CD8-positive, alpha-beta memory T cell (primary cell): Measurements from ENCODE around the gene KCNB1. TPM values are rescaled to one million over a fixed set of nuclear protein-coding genes. Genes with fewer than 3 reads are reported as not detected.

Experiments
- CTCF ChIA-PET: fragments of 350-600 bp; sonication (Branson Sonifier 250); formaldehyde crosslinking; loops from one replicate; lab custom pipeline; 2021; ENCODE audit warnings: antibody characterized with exemption; lab: Charles Lee
- POLR2A ChIA-PET: fragments of 350-600 bp; sonication (Branson Sonifier 250); formaldehyde crosslinking; loops from one replicate; lab custom pipeline; 2021; ENCODE audit warnings: antibody characterized with exemption; lab: Charles Lee
- DNase-seq, 5 donors: peaks; one replicate each; pipeline versions ENCODE4 v3.0.0 to v3.0.0-alpha.2; 2020 to 2022; ENCODE audit warnings: mixed read lengths in 1 of 5
- H3K27ac ChIP-seq: one replicate; pipeline ENCODE4 v1.7.0; 2013; ENCODE audit warnings: low read depth, mild to moderate bottlenecking, low read length, moderate library complexity
- H3K27me3 ChIP-seq: 2 replicates; pipeline ENCODE4 v1.7.0; 2013; ENCODE audit warnings: low read length, mild to moderate bottlenecking; ENCODE audit not compliant: insufficient read depth, poor library complexity, severe bottlenecking
- H3K36me3 ChIP-seq: 2 replicates; pipeline ENCODE4 v1.7.0; 2013; ENCODE audit warnings: mild to moderate bottlenecking, low read length, moderate library complexity; ENCODE audit not compliant: insufficient read depth
- H3K4me1 ChIP-seq: 2 replicates; pipeline ENCODE4 v1.7.0; 2013; ENCODE audit warnings: mild to moderate bottlenecking, low read length, moderate library complexity; ENCODE audit not compliant: insufficient read depth
- H3K4me3 ChIP-seq: 2 replicates; pipeline ENCODE4 v1.7.0; 2013; ENCODE audit warnings: mild to moderate bottlenecking, low read length
- H3K9me3 ChIP-seq: 2 replicates; pipeline ENCODE4 v1.7.0; 2013; ENCODE audit warnings: mild to moderate bottlenecking, low read length
- H3K27ac Mint-ChIP-seq, 8 donors: one replicate each; pipeline ENCODE4 v1.8.0; 2020 to 2021; ENCODE audit warnings: mixed read lengths in 8 of 8, mild to moderate bottlenecking in 6 of 8, inconsistent platforms in 3 of 8, moderate library complexity in 3 of 8
- H3K27me3 Mint-ChIP-seq, 2 donors: one replicate each; pipeline ENCODE4 v1.8.0; 2020 to 2021; ENCODE audit warnings: mixed read lengths in 2 of 2, mild to moderate bottlenecking in 1 of 2, moderate library complexity in 1 of 2
- H3K36me3 Mint-ChIP-seq, 3 donors: one replicate each; pipeline ENCODE4 v1.8.0; 2020 to 2021; ENCODE audit warnings: mixed read lengths in 3 of 3, inconsistent platforms in 1 of 3, mild to moderate bottlenecking in 1 of 3
- H3K4me1 Mint-ChIP-seq, 3 donors: one replicate each; pipeline ENCODE4 v1.8.0; 2020 to 2021; ENCODE audit warnings: mixed read lengths in 3 of 3, inconsistent platforms in 1 of 3, mild to moderate bottlenecking in 1 of 3
- H3K4me3 Mint-ChIP-seq, 7 donors: one replicate each; pipeline ENCODE4 v1.8.0; 2020 to 2021; ENCODE audit warnings: mixed read lengths in 7 of 7, mild to moderate bottlenecking in 6 of 7, moderate library complexity in 4 of 7, inconsistent platforms in 2 of 7
- H3K9me3 Mint-ChIP-seq, 5 donors: one replicate each; pipeline ENCODE4 v1.8.0; 2020 to 2022; ENCODE audit warnings: mixed read lengths in 5 of 5, mild to moderate bottlenecking in 3 of 5, moderate library complexity in 2 of 5, inconsistent platforms in 1 of 5
- polyA plus RNA-seq: library from polyadenylated mRNA; unstranded; fragments of 300-500 nt; fragmentation: Illumina TruSeq; gene quantifications from one replicate; pipeline ENCODE4 v1.2.3, GENCODE V29; 2021
- total RNA-seq, 2 experiments: library from RNA; stranded (reverse); gene quantifications; one replicate each; pipeline ENCODE4 v1.2.3, GENCODE V29; 2021

KCNB1 gene
- total and polyA plus RNA-seq, 3 experiments from 2014 or later, result 0.77 TPM; not detected in 2

DNA sequence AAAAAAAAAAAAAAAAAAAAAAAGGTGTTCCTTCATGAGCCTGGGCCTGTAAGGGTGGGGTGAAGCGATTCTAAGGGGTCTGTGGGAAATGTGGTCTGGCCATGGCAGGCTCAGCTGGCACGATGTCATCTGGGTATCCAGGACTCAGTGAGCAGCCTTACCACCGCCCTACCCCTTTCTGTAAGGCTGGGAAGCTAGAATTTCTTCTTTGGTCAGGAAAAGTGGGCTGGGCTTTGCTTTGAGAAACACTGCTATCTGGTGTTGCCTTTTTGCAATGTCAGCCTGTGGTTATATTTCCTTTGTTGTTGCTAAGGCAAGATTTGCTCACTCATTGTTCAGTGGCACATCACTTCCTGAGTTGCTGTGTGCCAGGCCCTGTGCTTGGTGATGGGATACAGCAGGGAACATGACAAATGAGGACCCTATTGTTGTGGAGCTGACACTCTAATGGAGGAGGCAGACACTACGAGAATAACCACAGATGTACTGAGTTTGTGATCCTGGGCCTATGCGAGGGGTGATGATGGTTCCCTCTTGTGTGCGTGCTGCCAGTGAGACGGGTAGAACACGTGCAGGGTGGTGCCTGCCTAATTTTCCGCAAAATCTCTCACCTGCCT lies 158.7 kb downstream of the KCNB1 start:
- Mint-ChIP-seq H3K27me3 (peaks cover 26 to 27% of the 10 kb centered on the region in 2 donors), H3K9me3 (no peaks in the 10 kb centered on the region), H3K4me3 (peak overlapping the region in 4 of 7 donors; percentile 45 to 52 (median 48)), H3K4me1 (peaks cover 25 to 30% (median 29%) of the 10 kb centered on the region in 3 donors), H3K27ac (peak overlapping the region in 7 of 8 donors; percentile 24 to 90 (median 81)), H3K36me3 (peaks cover 0 to 1% (median 0%) of the 10 kb centered on the region in 3 donors)
- CTCF ChIA-PET, result interaction anchor here (0.8 to 2.8 kb wide), 12 partner anchors 14 to 81 kb away, joined by 3 to 11 read pairs (median 4); no protein-coding TSS in a partner anchor
- Histone ChIP-seq H3K9me3 (no peaks in the 10 kb centered on the region), H3K4me3 (no peak overlapping the region), H3K4me1 (peaks cover 16% of the 10 kb centered on the region), H3K27ac (no peak overlapping the region), H3K27me3 (peaks cover 12% of the 10 kb centered on the region), H3K36me3 (no peaks in the 10 kb centered on the region)
- POLR2A ChIA-PET, result interaction anchor here (0.6 to 1.0 kb wide), 3 partner anchors 26 to 118 kb away, joined by 3 to 8 read pairs (median 4); no protein-coding TSS in a partner anchor
- DNase-seq, result peak in 2 of 5 donors; percentile 47 to 48

DNA sequence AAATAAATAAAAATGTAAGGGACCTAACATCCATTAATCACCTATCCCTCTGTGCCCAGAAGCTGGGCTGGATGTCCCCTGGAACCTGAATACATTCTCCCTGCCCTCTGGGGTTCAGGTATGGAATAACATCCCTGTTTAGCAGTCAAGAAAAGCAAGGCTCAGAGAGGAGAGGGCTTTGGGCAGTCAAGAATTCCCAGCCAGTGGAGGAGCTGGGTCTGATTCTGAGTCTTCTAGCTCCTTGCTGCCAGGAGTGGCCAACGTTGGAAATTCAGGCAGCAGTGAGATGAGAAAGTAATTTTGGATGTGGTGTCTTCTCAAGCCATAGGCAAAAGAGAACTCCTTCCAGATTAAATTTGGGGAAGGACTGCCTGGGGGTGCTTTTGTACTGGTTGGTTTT lies 162.0 kb downstream of the KCNB1 start:
- CTCF ChIA-PET, result interaction anchor here (1.1 to 1.7 kb wide), 5 partner anchors 10 to 75 kb away, joined by 3 to 4 read pairs (median 4); no protein-coding TSS in a partner anchor
- no peak overlapping the region for H3K4me3 Mint-ChIP-seq
- POLR2A ChIA-PET, result interaction anchor here (1.6 to 2.3 kb wide), 3 partner anchors 14 to 43 kb away, joined by 4 to 11 read pairs (median 4); partner anchors contain the start of gene ZNFX1
- no peaks in the 10 kb centered on the region for H3K9me3 ChIP-seq
- peaks cover 22% of the 10 kb centered on the region for H3K27me3 ChIP-seq
- no peaks in the 10 kb centered on the region for H3K9me3 Mint-ChIP-seq
- peaks cover 0 to 2% (median 0%) of the 10 kb centered on the region in 3 donors for H3K36me3 Mint-ChIP-seq
- peaks cover 45 to 48% of the 10 kb centered on the region in 2 donors for H3K27me3 Mint-ChIP-seq
- H3K4me3 ChIP-seq, result no peak overlapping the region
- DNase-seq, result no peak
- no peak overlapping the region for H3K27ac ChIP-seq
- peak overlapping the region in 1 of 8 donors; percentile 51 for H3K27ac Mint-ChIP-seq
- no peaks in the 10 kb centered on the region for H3K36me3 ChIP-seq
- peaks cover 17% of the 10 kb centered on the region for H3K4me1 ChIP-seq
- peaks cover 28 to 37% (median 37%) of the 10 kb centered on the region in 3 donors for H3K4me1 Mint-ChIP-seq

DNA sequence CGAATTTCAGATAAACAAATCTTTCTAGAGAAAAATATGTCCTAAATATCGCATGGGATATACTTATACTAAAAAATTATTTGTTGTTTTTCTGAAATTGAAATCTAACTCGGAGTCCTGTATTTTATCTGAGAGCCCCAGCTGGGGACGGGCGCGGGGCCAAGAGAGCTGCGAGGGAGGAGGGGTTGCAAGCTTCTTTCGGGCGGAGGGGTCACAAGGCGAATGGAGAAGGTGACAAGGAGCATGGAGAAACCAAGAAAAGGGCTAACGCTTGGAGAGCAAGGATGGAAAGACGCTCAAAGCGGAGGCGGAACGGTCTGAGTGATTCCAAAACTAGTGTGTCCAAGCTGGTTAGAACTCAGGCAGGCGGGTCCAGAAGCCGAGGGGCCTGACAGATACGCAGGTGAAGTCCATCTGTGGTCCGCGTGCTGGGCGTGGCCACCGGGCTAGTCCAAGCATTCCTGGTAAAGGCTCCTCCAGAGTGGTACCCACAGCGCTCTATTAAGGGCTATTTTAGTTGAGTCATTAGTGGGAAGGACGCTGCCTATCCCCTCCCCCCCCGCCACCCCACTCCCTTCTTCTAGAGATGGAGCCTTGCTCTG lies 163.2 kb downstream of the KCNB1 start:
- Mint-ChIP-seq H3K4me1 (peaks cover 23 to 31% (median 30%) of the 10 kb centered on the region in 3 donors), H3K9me3 (no peaks in the 10 kb centered on the region), H3K27me3 (peaks cover 45% of the 10 kb centered on the region in 2 donors), H3K36me3 (peaks cover 0 to 2% (median 0%) of the 10 kb centered on the region in 3 donors), H3K4me3 (peak overlapping the region; percentile 89 to 95 (median 90)), H3K27ac (peak overlapping the region in 1 of 8 donors; percentile 18)
- Histone ChIP-seq H3K4me1 (peaks cover 17% of the 10 kb centered on the region), H3K4me3 (peak overlapping the region; percentile 49), H3K36me3 (no peaks in the 10 kb centered on the region), H3K27ac (no peak overlapping the region), H3K9me3 (no peaks in the 10 kb centered on the region), H3K27me3 (peaks cover 22% of the 10 kb centered on the region)
- DNase-seq, result no peak
- CTCF ChIA-PET, result interaction anchor here (1.1 to 1.7 kb wide), 8 partner anchors 9 to 48 kb away, joined by 3 to 4 read pairs (median 4); no protein-coding TSS in a partner anchor
- POLR2A ChIA-PET, result interaction anchor here (1.6 to 2.3 kb wide), 3 partner anchors 39 to 41 kb away, joined by 4 to 11 read pairs (median 8); partner anchors contain the start of gene ZNFX1

DNA sequence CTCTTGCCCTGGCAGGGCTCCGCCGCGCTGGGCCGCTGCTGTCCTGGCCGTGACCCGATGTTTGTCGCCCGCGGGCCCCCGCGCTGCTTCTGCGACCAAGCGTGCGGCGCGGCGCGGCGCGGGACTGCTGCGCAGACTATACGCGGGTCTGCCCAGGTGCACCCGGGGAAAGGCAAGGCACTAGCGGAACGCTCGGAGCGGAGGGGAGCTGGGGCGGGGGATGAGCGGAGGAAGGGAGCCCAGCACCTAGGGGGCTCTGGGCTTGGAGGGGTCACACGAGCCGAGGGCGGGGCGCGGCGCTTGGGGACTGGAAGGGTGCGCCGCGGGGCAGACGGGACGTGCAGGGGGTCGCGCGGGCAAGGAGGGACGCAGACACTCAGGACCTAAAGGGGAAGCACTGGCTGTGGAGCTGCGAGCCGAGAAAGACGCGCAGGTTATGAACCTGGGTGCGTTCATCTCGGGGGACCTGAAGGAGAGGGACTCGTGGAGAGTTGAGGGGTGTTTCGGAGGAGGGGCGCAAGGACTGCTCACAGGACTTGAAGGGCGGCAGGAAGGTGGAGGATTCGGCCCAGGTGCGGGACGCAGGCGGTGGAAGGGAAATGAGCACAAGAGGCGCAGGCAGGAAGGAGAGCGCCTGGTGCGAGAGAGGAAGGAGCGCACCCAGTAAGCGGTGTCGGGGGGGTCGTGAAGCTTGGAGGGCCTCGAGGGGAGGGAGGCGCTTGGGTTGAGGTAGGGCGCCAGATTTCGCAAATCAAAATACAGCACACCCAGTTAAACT lies 163.8 kb downstream of the KCNB1 start:
- peak overlapping the region in 4 of 8 donors; percentile 8 to 26 (median 18) for H3K27ac Mint-ChIP-seq
- H3K36me3 Mint-ChIP-seq, result peaks cover 0 to 2% (median 0%) of the 10 kb centered on the region in 3 donors
- H3K4me1 Mint-ChIP-seq, result peaks cover 18 to 24% (median 24%) of the 10 kb centered on the region in 3 donors
- Histone ChIP-seq H3K4me3 (peak overlapping the region; percentile 49), H3K36me3 (no peaks in the 10 kb centered on the region), H3K4me1 (peaks cover 12% of the 10 kb centered on the region), H3K27me3 (peaks cover 22% of the 10 kb centered on the region), H3K9me3 (no peaks in the 10 kb centered on the region), H3K27ac (no peak overlapping the region)
- peak in 3 of 5 donors; percentile 16 to 60 (median 26) for DNase-seq
- H3K27me3 Mint-ChIP-seq, result peaks cover 45% of the 10 kb centered on the region in 2 donors
- peak overlapping the region; percentile 89 to 95 (median 90) for H3K4me3 Mint-ChIP-seq
- POLR2A ChIA-PET, result interaction anchor here (1.6 to 2.3 kb wide), 3 partner anchors 38 to 41 kb away, joined by 4 to 11 read pairs (median 8); partner anchors contain the start of gene ZNFX1
- no peaks in the 10 kb centered on the region for H3K9me3 Mint-ChIP-seq
- CTCF ChIA-PET, result interaction anchor here (1.1 to 1.7 kb wide), 5 partner anchors 14 to 38 kb away, joined by 3 to 4 read pairs (median 4); no protein-coding TSS in a partner anchor

DNA sequence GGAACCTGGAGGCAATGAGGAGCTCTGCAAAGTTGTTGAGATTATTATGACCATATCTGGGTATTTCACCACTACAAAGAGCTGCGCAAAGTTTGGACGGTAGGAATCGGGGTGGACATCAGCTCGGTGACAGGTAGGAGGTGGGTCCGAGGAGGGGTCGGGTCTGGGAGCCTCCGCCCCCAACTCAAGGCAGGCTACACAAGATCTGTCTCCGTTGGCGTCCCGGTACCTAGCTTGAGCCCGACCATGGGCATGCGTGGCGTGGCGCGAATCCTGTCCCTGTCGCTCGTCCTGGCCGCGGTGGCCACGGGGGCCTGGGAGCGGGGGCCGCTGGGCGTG lies 164.4 kb downstream of the KCNB1 start:
- H3K4me1 ChIP-seq, result peaks cover 7% of the 10 kb centered on the region
- CTCF ChIA-PET, result interaction anchor here (1.5 to 1.7 kb wide), 3 partner anchors 13 to 18 kb away, joined by 3 to 4 read pairs (median 4); no protein-coding TSS in a partner anchor
- Mint-ChIP-seq H3K4me3 (peak overlapping the region; percentile 79 to 94 (median 90)), H3K4me1 (peaks cover 16 to 19% (median 19%) of the 10 kb centered on the region in 3 donors), H3K9me3 (no peaks in the 10 kb centered on the region), H3K27me3 (peaks cover 44 to 45% of the 10 kb centered on the region in 2 donors), H3K27ac (no peak overlapping the region), H3K36me3 (peaks cover 0 to 2% (median 0%) of the 10 kb centered on the region in 3 donors)
- H3K27ac ChIP-seq, result no peak overlapping the region
- DNase-seq, result no peak
- H3K9me3 ChIP-seq, result no peaks in the 10 kb centered on the region
- POLR2A ChIA-PET, result interaction anchor here (1.6 to 2.3 kb wide), 2 partner anchors 38 to 40 kb away, joined by 8 to 11 read pairs; partner anchors contain the start of gene ZNFX1
- peaks cover 22% of the 10 kb centered on the region for H3K27me3 ChIP-seq
- H3K4me3 ChIP-seq, result no peak overlapping the region
- H3K36me3 ChIP-seq, result no peaks in the 10 kb centered on the region

DNA sequence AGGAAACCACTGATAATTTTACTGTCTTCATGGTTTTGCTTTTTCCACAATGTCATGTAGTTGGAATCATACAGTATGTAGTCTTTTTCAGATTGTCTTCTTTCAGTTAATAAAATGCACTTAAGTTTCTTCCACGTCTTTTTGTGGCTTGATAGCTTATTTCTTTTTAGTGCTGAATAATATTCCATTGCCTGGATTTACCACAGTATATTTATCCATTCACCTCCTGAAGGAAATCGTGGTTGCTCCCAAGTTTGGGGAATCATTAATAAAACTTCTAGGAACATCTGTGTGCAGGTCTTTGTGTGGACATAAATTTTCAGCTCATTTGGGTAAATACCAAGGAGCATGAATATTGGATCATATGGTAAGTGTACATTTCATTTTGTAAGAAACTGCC lies 165.8 kb downstream of the KCNB1 start:
- Mint-ChIP-seq H3K36me3 (peaks cover 0 to 2% (median under 1%) of the 10 kb centered on the region in 3 donors), H3K9me3 (no peaks in the 10 kb centered on the region), H3K4me1 (peaks cover 11 to 14% (median 14%) of the 10 kb centered on the region in 3 donors), H3K27ac (peak overlapping the region in 1 of 8 donors; percentile 2), H3K4me3 (no peak overlapping the region), H3K27me3 (peaks cover 39 to 41% of the 10 kb centered on the region in 2 donors)
- H3K4me1 ChIP-seq, result peaks cover 7% of the 10 kb centered on the region
- no peak overlapping the region for H3K27ac ChIP-seq
- no peaks in the 10 kb centered on the region for H3K36me3 ChIP-seq
- ChIA-PET POLR2A (no interaction called here), CTCF (no interaction called here)
- no peak overlapping the region for H3K4me3 ChIP-seq
- DNase-seq, result no peak
- H3K27me3 ChIP-seq, result peaks cover 22% of the 10 kb centered on the region
- no peaks in the 10 kb centered on the region for H3K9me3 ChIP-seq

DNA sequence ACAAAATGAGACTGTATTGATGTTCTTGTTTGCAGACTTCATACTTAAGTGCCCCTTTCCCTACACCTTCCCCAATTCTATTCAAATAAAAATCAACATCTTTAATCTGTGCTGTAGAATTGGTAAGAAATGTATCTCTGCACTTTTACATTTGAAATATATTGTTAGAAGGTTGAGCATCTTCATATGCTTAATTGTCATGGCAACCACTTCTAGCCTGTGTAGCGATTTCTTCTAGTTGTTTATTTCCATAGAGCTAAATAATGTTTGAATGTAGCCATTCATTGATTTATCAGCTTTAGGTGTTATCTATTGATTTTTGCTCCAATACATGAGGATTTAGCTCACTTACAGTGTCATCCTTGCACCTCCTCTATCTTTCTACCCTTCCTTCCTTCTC lies 166.9 kb downstream of the KCNB1 start:
- Histone ChIP-seq H3K36me3 (no peaks in the 10 kb centered on the region), H3K9me3 (no peaks in the 10 kb centered on the region), H3K27me3 (peaks cover 25% of the 10 kb centered on the region), H3K4me3 (no peak overlapping the region), H3K27ac (no peak overlapping the region), H3K4me1 (peaks cover 7% of the 10 kb centered on the region)
- Mint-ChIP-seq H3K4me1 (peaks cover 11 to 14% (median 14%) of the 10 kb centered on the region in 3 donors), H3K27ac (peak overlapping the region in 1 of 8 donors; percentile 26), H3K9me3 (peaks cover 0 to 4% (median under 1%) of the 10 kb centered on the region in 5 donors), H3K27me3 (peaks cover 36 to 38% of the 10 kb centered on the region in 2 donors), H3K36me3 (peaks cover 0 to 5% (median 2%) of the 10 kb centered on the region in 3 donors), H3K4me3 (no peak overlapping the region)
- POLR2A ChIA-PET, result interaction anchor here (0.5 kb wide), 1 partner anchor 38 kb away, joined by 3 read pairs; the partner anchor contains the start of gene ZNFX1
- DNase-seq, result no peak
- CTCF ChIA-PET, result interaction anchor here (1.0 kb wide), 1 partner anchor 19 kb away, joined by 4 read pairs; no protein-coding TSS in a partner anchor
